NOMO-1 (cell line): ENCODE results near the gene CDH13.

Experiments
- DNase-seq, 2 experiments: peaks; one replicate each; lab custom pipeline; 2025; ENCODE audit not compliant: unreplicated experiment in 2 of 2; lab: John Stamatoyannopoulos, UW

Gene CDH13

GRCh38 chr16:83721676-83722075 lies 1094.9 kb downstream of the CDH13 start:
- no peak for DNase-seq

GRCh38 chr16:83722456-83723183 lies 1095.9 kb downstream of the CDH13 start:
- no peak for DNase-seq

GRCh38 chr16:83723244-83723643 lies 1096.5 kb downstream of the CDH13 start:
- DNase-seq: no peak

GRCh38 chr16:83723901-83724300 lies 1097.1 kb downstream of the CDH13 start:
- no peak for DNase-seq

GRCh38 chr16:83724585-83724984 lies 1097.8 kb downstream of the CDH13 start:
- DNase-seq: no peak

GRCh38 chr16:83725313-83725712 lies 1098.5 kb downstream of the CDH13 start:
- no peak for DNase-seq

GRCh38 chr16:83727018-83727417 lies 1100.2 kb downstream of the CDH13 start:
- DNase-seq: peak; percentile 88 to 93

- DNase-seq: no peak
These were observed 1101.1 kb downstream of the CDH13 start for GRCh38 chr16:83727751-83728352.

- no peak for DNase-seq
These were observed 1101.7 kb downstream of the CDH13 start for GRCh38 chr16:83728492-83728891.

- no peak for DNase-seq
These were observed 1104.0 kb downstream of the CDH13 start for GRCh38 chr16:83730812-83731211.

- no peak for DNase-seq
These were observed 1105.8 kb downstream of the CDH13 start for GRCh38 chr16:83732536-83732935.

- DNase-seq: no peak
These were observed 1106.5 kb downstream of the CDH13 start for GRCh38 chr16:83733301-83733700.

- no peak for DNase-seq
These were observed 1107.4 kb downstream of the CDH13 start for GRCh38 chr16:83734136-83734535.

- no peak for DNase-seq
These were observed 1111.1 kb downstream of the CDH13 start for GRCh38 chr16:83737729-83738354.

GRCh38 chr16:83738923-83739503 lies 1112.2 kb downstream of the CDH13 start:
- DNase-seq: no peak

GRCh38 chr16:83742124-83742899 lies 1115.5 kb downstream of the CDH13 start:
- DNase-seq: no peak

GRCh38 chr16:83743241-83743640 lies 1116.5 kb downstream of the CDH13 start:
- DNase-seq: no peak

- DNase-seq: no peak
These were observed 1117.0 kb downstream of the CDH13 start for GRCh38 chr16:83743720-83744119.

GRCh38 chr16:83744441-83744981 lies 1117.7 kb downstream of the CDH13 start:
- peak; percentile 31 to 74 for DNase-seq

- DNase-seq: no peak
These were observed 1119.8 kb downstream of the CDH13 start for GRCh38 chr16:83746611-83747010.

GRCh38 chr16:83747936-83748335 lies 1121.2 kb downstream of the CDH13 start:
- DNase-seq: no peak
